Measurements from ENCODE around the gene GRK3.

GRCh38 chr22:25752615-25753214, 188.2 kb downstream of the GRK3 start:
- no peak for TF ChIP-seq CTCF (IDR thresholded peaks at IDR 0.05)
- no peak for TF ChIP-seq POLR2A (IDR thresholded peaks at IDR 0.05)
